DND-41 (cell line): ENCODE measurements around the gene OR2AG1.

Experiments
- CTCF ChIP-seq: IDR thresholded peaks from 2 replicates; pipeline ENCODE4 v1.5.1; 2012; ENCODE audit warnings: borderline replicate concordance, low read length, moderate library complexity, mild to moderate bottlenecking; ENCODE audit not compliant: poor library complexity, severe bottlenecking; ENCODE audit errors: extremely low read depth
- EZH2 ChIP-seq: IDR thresholded peaks from 3 replicates; pipeline ENCODE4 v1.6.1; 2012; ENCODE audit warnings: borderline replicate concordance, low read depth, mild to moderate bottlenecking, moderate library complexity, low read length, inconsistent platforms; ENCODE audit not compliant: severe bottlenecking

GRCh38 chr11:6735306-6735705 lies 47.5 kb upstream of the OR2AG1 start:
- TF ChIP-seq CTCF (no peak), EZH2 (no peak)
